PC-9 (cell line): Measurements from ENCODE around the gene TPP1.

Experiments used
- CTCF ChIP-seq: fragments of 200-600 bp; sonication (generic); conservative IDR thresholded peaks from 2 replicates; pipeline ENCODE4 v1.6.1; 2017; ENCODE audit warnings: mixed run types, antibody characterized with exemption, mild to moderate bottlenecking, moderate library complexity
- EZH2 ChIP-seq: fragments of 200-600 bp; sonication (generic); IDR thresholded peaks from 2 replicates; pipeline ENCODE4 v1.8.0; 2017; ENCODE audit warnings: antibody characterized with exemption, low read depth

DNA sequence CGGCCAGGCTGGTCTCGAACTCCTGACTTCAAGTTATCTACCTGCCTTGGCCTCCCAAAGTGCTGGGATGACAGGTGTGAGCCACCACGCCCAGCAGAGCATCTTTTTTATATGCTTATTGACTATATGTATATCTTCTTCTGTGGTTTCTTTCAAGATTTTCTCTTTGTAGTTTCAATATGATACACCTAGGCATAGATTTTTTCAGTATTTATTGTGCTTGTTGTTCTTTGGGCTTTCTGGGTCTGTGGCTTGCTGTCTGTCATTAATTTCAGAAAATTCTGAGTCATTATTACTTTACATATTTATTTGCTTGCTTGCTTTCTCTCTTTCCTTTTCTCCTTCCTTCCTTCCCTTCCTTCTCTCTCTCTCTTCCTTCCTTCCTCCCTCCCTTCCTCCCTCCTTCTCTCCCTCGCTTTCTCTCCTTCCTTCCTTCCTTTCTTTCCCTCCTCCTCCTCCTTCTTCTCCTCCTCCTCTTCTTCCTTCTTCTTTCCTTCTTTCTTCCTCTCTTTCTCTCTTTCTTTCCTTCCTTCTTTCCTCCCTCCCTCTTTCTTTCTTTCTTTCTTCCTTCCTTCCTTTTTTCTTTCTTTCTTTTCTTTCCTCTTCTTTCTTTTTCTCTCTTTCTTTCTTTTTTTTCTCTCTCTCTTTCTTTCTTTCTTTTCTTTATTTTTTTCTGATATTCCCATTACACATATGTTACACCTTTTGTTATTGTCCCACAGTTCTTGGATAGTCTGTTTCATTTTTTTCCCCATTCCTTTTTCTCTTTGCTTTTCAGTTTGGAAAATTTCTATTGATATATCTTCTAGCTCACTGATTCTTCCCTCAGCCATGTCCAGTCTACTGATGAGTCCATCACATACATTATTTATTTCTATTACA, 47.3 kb upstream of the TPP1 start:
- TF ChIP-seq CTCF: no peak
- no peak for TF ChIP-seq EZH2
